Measurements from ENCODE around the gene GCAT. TPM values are rescaled to one million over a fixed set of nuclear protein-coding genes. Genes with fewer than 3 reads are reported as not detected.
A peak's percentile ranks its signal among the peaks of the same experiment; 100 is the strongest.

GCAT gene
- polyA plus RNA-seq, 3 donors, result 12.4 to 14.3 (median 12.6) TPM

- DNase-seq (ENCODE audit: low read depth in 3 of 3, low spot score in 2 of 3), result no peak
Observed at GRCh38 chr22:37831472-37831871, 23.7 kb downstream of the GCAT start.

DNA sequence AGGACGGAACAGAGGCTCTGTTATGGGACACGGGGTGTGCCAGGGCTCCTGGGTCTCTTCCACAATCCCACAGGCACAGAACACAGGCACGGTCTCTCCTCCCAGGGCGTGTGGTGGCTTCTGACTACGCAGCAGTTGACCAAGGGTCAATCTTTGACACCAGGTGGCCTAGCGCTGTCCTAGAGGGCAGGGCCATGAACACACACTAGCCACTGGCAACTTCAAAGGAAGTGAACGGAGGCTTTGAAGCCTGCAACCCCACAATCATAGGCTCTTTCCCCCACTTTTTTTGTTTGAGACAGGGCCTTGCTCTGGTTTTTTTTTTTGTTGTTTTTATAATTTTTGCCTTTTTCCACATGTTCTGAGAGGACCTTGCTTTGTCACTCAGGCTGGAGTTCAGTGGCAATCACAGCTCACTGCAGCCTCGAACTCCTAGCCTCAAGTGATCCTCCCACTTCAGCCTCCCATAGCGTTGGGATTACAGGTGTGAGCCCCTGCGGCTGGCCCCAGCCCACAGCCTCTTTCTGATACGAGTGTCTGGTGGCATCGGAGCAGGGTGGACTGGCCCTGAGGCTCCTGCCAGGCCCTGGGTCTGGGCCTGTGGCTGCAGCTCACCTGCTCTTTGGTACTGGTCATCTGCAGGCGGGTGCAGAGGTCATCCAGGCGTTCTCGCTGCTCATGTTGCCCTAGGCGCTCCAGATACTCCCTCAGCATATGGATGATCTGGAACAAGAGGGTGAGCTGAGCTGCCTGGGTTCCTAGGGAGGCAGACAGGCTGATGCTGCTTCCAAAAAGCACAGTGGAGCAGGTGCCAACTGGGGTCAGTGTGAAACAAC is 24.5 kb downstream of the GCAT start:
- DNase-seq (ENCODE audit: low read depth in 3 of 3, low spot score in 2 of 3), result no peak

DNA sequence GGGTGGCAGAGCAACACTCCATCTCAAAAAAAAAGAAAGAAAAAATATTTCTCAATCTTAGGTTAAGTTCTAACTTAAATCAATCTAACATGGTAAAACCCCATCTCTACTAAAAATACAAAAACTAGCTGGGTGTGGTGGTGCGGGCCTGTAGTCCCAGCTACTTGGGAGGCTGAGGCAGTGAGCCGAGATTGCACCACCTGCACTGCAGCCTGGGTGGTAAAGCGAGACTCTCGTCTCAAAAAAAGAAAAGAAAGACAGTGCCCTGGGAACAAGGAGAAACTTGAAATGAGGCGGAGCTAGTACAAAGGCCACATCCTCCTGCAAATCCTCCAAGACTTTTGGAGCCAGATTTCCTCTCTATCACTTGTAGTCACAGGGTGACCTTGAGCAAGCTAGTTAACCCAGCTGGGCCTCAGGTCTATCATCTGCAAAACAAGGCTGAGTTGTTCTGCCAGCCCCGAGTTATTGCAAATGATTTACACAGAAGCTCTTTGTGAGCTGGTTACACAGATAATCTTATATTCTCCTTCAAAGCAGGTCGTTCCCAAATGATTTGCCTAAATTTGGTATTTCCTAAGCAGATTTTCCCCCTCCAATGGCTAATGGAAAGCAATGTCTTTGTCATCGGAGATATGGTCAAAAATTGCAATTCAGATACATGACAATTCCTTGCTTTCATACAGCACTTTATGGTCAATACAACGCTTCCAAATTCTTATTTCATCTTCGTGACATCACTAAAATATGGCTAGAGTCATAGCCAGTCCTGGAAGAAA is 34.5 kb downstream of the GCAT start:
- no peak for DNase-seq (ENCODE audit: low read depth in 3 of 3, low spot score in 2 of 3)

DNA sequence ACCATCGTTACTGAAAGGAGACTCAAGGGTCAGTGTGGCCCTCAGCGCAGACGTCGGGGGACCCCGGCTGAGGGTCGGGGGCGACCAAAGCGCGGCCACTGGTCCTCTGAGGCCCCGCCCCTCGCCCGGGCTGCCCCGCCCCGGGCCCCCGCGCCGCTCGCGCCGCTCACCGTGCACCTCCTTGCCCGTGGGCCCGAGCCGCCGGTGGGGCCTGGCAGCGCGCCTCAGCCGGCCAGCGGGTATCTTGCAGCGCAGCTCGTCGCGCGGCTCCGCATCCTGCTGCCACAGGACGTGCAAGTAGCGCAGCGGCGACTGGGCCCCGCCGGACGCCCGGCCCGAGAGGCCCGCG is 36.0 kb downstream of the GCAT start:
- no peak for DNase-seq (ENCODE audit: low read depth in 3 of 3, low spot score in 2 of 3)

DNA sequence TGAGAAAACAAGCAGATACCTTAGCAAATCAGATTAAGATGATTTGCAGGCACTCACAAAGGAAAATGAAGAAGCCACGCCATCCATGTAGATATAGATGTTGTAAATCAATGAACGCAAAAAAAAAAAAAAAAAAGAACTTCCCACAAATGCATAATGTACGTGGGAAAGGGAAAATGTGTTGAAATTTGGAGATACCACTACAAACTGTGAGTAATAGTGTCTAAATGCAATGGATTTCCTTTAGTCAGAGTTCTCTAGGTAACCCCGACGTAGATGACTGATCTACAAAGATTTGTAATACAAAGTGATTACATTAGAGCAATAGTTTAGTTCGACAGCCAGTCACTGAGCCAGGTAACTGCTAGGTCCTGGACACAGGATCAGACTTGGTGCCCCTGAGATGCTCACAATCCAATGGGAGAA is 37.2 kb downstream of the GCAT start:
- no peak for DNase-seq (ENCODE audit: low read depth in 3 of 3, low spot score in 2 of 3)

GRCh38 chr22:37846433-37846832 is 38.7 kb downstream of the GCAT start:
- DNase-seq (ENCODE audit: low read depth in 3 of 3, low spot score in 2 of 3), result no peak

GRCh38 chr22:37848587-37849088 is 40.9 kb downstream of the GCAT start:
- no peak for DNase-seq (ENCODE audit: low read depth in 3 of 3, low spot score in 2 of 3)

DNA sequence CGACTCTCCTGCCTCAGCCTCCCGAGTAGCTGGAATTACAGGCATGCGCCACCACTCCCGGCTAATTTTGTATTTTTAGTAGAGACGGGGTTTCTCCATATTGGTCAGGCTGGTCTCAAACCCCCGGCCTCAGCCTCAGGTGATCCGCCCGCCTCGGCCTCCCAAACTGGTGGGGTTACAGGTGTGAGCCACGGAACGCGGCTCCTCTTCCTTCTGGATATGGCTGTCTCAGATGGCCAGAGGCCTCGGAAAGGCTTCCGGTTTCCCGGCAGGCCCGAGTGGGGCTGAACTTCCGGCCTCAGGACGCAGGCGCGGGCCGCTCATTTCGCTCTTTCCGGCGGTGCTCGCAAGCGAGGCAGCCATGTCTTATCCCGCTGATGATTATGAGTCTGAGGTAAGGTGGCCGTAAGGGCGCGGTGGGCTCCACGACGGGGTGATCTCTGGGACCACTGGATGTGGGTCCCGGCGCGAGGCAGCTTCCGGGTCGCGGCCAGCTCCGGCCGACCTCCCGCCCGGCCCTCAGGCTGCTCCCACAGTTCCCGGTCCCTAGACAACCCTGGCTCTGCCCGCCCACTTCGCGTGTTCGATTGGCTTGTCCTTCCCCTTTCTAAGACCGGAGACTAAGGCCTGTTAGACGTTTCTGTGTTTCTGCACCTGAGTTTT is 41.5 kb downstream of the GCAT start, which contains the start of gene EIF3L:
Gene EIF3L (plus strand): TSS at position 331 of the 663 bp plus-strand sequence. CDS start 31 bp downstream, at position 362.
- peak in 2 of 3 donors; percentile 64 to 79 for DNase-seq (ENCODE audit: low read depth in 3 of 3, low spot score in 2 of 3)

GRCh38 chr22:37850801-37851200 is 43.1 kb downstream of the GCAT start:
- no peak for DNase-seq (ENCODE audit: low read depth in 3 of 3, low spot score in 2 of 3)

DNA sequence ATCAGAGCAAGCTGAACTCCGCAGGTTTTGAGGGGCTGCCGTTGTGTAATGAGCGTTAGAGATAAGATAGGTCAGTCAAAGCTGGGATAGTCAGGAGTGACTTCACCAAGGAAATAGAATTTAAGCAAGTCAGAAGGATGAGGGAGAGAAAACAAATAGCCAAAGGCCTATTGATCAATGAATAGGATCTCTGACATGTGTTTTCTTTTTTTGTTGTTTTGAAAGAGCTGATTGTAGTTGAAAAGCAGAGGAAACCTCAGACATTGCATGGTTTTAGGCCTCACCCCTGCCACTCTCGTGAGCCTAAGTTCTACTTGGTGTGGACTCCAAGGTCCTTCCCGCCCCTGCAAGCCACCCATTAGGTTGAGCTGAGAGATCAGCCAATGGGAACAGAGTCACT is 44.7 kb downstream of the GCAT start:
- DNase-seq (ENCODE audit: low read depth in 3 of 3, low spot score in 2 of 3), result no peak

DNA sequence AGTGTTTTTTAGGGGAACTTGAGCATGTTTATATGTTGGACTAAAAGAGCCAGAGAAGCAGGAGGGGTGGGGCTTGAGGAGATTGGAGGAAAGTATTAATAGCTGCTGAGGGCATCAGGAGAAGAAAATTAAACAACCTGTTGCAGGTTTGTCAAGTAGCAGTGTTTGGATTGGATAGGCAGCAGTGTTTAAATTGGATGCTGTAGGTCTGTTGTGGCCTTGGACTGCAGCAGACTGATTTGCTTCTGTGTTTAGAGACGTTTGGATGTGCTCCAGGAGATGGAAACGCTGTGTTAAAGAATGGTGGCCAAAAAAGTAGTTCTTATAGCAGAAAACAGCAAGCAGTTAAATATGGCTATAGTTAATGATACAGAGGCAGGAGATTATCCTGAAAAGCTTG is 47.2 kb downstream of the GCAT start:
- DNase-seq (ENCODE audit: low read depth in 3 of 3, low spot score in 2 of 3), result no peak

DNA sequence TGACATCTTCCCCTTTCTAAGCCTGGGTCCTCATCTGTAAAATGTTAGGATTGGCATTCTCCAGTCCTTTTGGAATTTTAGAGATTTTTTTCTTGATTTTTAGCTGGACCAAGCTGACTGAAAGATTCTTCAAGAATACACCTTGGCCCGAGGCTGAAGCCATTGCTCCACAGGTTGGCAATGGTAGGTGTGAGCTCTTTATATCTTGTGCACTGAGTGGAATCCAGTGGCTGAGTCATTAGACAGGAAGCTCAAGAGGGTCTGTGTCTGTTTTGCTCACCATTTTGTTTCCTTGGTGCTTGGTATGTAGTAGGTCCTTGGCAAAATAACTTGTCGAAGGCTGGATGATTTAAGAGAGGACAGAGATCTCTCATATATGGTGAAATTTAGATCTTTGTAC is 47.7 kb downstream of the GCAT start:
- no peak for DNase-seq (ENCODE audit: low read depth in 3 of 3, low spot score in 2 of 3)

DNA sequence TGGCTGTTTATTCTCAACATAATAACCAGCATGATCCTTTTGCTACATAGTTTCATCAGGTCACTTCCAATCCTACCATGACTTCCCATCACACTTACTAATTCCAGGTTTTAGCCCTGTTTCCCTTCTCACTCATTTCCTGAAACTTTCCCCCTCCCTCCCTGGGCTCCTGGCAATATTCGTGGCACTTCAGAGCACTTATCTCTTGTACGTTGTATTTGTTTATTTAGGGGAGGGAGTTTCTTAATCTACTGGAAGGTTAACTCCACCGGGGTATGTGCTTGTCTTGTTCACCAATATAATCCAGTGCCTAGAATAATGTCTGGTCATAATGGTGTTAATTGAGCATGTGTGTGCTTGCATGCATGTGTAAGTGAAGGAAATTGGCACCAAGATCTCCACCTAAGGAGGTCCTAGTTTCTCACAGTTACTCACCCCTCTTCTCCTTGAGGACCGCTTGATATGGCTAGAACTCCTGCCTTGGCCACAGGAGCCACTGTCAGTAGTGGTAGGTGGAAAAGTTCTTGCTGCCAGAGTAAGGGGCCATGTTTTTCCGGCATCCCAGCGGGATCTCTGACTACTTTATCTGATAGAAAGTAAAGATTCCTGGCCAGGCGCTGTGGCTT is 53.2 kb downstream of the GCAT start:
- DNase-seq (ENCODE audit: low read depth in 3 of 3, low spot score in 2 of 3), result no peak

DNA sequence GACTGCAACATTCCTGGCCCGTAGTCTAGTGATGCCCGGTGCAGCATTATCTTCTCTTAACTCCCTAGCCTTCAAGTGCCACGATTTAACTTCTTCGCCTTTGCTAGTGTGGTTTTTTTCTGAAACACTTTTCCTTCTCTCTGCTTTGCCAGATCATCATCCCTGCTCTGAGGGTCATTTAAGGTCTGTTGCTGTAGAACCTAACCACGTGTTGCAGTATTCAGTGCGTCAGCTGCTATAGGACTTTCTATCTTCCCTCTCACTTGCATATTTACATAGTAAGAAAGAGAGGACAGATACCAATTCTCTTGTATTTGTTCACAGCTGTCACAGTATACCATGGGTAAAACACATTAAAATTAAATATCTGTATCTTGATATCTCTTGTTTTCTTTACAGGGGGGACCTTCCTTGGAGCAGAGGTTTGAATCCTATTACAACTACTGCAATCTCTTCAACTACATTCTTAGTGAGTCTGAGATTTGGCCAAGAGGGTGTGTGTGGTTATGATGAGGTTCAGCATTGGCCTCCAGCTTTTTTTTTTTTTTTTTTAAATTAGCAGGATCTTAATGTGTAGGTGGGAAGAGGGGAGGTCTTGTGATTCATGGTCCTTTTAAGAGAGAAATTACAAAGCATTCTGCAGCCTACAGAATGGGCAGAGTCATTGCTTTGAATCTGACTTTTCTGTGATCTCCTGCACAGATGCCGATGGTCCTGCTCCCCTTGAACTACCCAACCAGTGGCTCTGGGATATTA is 55.0 kb downstream of the GCAT start:
- DNase-seq (ENCODE audit: low read depth in 3 of 3, low spot score in 2 of 3), result no peak

DNA sequence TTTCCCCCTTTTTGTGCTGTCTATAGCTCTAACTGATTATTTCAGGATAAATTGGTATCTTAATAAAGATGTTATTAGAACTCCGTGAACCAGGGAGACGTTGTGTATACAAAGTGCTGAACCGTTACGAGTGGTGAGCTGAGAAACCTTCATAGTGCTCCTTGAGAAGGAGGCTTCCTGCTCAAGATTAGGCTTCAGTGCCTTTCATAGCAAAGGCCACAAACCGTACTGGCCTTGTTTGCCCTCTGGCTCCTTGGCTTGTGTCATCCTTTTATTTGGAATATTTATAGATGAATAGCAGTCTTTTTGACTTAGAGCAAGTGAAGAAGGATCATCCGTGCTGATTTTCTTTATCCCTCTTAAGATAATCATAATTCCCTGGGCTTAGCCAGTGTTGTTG is 57.8 kb downstream of the GCAT start:
- no peak for DNase-seq (ENCODE audit: low read depth in 3 of 3, low spot score in 2 of 3)

Other genes with a start within 250 kb of the GCAT start
- gene CDC42EP1, start 247.5 kb upstream of the GCAT start, polyA plus RNA-seq (ENCODE audit: insufficient read length in 3 of 3), result 10 to 100 TPM; 32.3 to 36.9 (median 36.7) TPM
- 10 to 100 TPM; 36.0 to 40.6 (median 39.5) TPM for gene LGALS2, start 227.8 kb upstream of the GCAT start, polyA plus RNA-seq (ENCODE audit: insufficient read length in 3 of 3)
- gene GGA1, start 199.1 kb upstream of the GCAT start, polyA plus RNA-seq (ENCODE audit: insufficient read length in 3 of 3), result 10 to 100 TPM; 37.6 to 44.5 (median 38.9) TPM
- gene SH3BP1, start 168.3 kb upstream of the GCAT start, polyA plus RNA-seq (ENCODE audit: insufficient read length in 3 of 3), result 10 to 100 TPM; 19.7 to 26.6 (median 21.1) TPM
- 10 to 100 TPM; 16.4 to 17.7 (median 16.8) TPM for gene PDXP, start 149.2 kb upstream of the GCAT start, polyA plus RNA-seq (ENCODE audit: insufficient read length in 3 of 3)
- 100 to 1,000 TPM; 308 to 363 (median 348) TPM for gene LGALS1, start 132.3 kb upstream of the GCAT start, polyA plus RNA-seq (ENCODE audit: insufficient read length in 3 of 3)
- gene NOL12, start 121.6 kb upstream of the GCAT start, polyA plus RNA-seq (ENCODE audit: insufficient read length in 3 of 3), result 10 to 100 TPM; 17.4 to 17.8 (median 17.8) TPM
- gene TRIOBP, start 110.9 kb upstream of the GCAT start, polyA plus RNA-seq (ENCODE audit: insufficient read length in 3 of 3), result 10 to 100 TPM; 55.9 to 67.6 (median 59.4) TPM
- gene GALR3, start 15.4 kb downstream of the GCAT start, polyA plus RNA-seq (ENCODE audit: insufficient read length in 3 of 3), result not detected
- 10 to 100 TPM; 22.7 to 27.1 (median 26.4) TPM for gene ANKRD54, start 36.4 kb downstream of the GCAT start, polyA plus RNA-seq (ENCODE audit: insufficient read length in 3 of 3)
- 1,000 to 10,000 TPM; 1,125 to 1,137 (median 1,131) TPM for gene EIF3L, start 41.5 kb downstream of the GCAT start, polyA plus RNA-seq (ENCODE audit: insufficient read length in 3 of 3)
- 10 to 100 TPM; 24.4 to 28.9 (median 27.2) TPM for gene MICALL1, start 98.4 kb downstream of the GCAT start, polyA plus RNA-seq (ENCODE audit: insufficient read length in 3 of 3)
- 1 to 10 TPM; 5.8 to 6.5 (median 5.9) TPM for gene C22orf23, start 145.7 kb downstream of the GCAT start, polyA plus RNA-seq (ENCODE audit: insufficient read length in 3 of 3)
- gene POLR2F, start 145.8 kb downstream of the GCAT start, polyA plus RNA-seq (ENCODE audit: insufficient read length in 3 of 3), result 10 to 100 TPM; 66.2 to 78.4 (median 72.5) TPM
- gene SOX10, start 176.6 kb downstream of the GCAT start, polyA plus RNA-seq (ENCODE audit: insufficient read length in 3 of 3), result under 1 TPM; 0.46 to 0.86 (median 0.62) TPM
- gene PICK1, start 249.5 kb downstream of the GCAT start, polyA plus RNA-seq (ENCODE audit: insufficient read length in 3 of 3), result 10 to 100 TPM; 26.6 to 32.0 (median 28.1) TPM